ENCODE measurements around the gene AIG1. TPM values are rescaled to one million over a fixed set of nuclear protein-coding genes. Genes with fewer than 3 reads are reported as not detected.

The AIG1 gene
- total and polyA plus RNA-seq, 2 of the 13 experiments (the other 11 are each of a cell fraction or from before 2014, with no cell fraction given), result 115 to 197 TPM

DNA sequence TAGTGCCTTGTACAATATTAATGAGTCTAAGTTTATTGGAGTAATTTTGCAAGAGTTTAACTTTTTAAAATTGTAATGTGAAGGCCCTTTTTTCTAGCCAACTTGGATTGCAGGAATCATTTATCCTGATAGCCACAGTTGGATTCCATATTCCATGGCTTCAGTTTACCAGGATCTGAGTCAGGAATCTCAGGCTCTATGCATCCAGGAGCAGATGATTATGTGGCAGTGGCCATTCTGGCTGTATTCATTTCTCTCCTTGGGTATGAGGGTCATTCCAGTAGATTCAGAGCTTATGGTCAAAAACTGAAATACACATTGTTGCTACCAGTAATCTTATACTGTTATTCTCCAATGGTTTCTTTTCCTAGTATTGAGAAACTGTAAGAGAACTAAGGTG lies 2.9 kb downstream of the AIG1 start:
- H3K9ac ChIP-seq (ENCODE audit: insufficient read depth, low read depth, low read length), result no peak overlapping the region
- in situ Hi-C loops (cut with HindIII; ENCODE audit: extremely low pct_ligation_motif_present, low pct_unique_long_range_greater_than_20kb), result loop anchor here (5.0 kb wide), 1 partner anchor 116 kb away; the partner anchor contains the start of gene HIVEP2
- H3K4me1 ChIP-seq (ENCODE audit: insufficient read depth, low read length), result peaks cover 68% of the 10 kb centered on the region
- ChIA-PET POLR2A (no interaction called here), CTCF (ENCODE audit: low intra/inter-chr PET ratio, low total read pairs) (no interaction called here)
- no peak for DNase-seq (ENCODE audit: low spot score)
- no peak for ATAC-seq
- FAIRE-seq, result no peak
- no peaks in the 10 kb centered on the region for H3K36me3 ChIP-seq (replicated peaks in 1 of 2; ENCODE audit: control insufficient read depth in 1 of 2, insufficient read depth in 2 of 2, low read length in 2 of 2)
- TF ChIP-seq HNF4G (IDR thresholded peaks at IDR 0.05; ENCODE audit: borderline replicate concordance, low read depth, low read length) (no peak), HNF4G (CRISPR knock-in tag; IDR thresholded peaks at IDR 0.05; ENCODE audit: borderline replicate concordance, low read depth) (no peak), ZNF331 (CRISPR knock-in tag; IDR thresholded peaks at IDR 0.05) (no peak)
- TF ChIP-seq, protein P1, sequence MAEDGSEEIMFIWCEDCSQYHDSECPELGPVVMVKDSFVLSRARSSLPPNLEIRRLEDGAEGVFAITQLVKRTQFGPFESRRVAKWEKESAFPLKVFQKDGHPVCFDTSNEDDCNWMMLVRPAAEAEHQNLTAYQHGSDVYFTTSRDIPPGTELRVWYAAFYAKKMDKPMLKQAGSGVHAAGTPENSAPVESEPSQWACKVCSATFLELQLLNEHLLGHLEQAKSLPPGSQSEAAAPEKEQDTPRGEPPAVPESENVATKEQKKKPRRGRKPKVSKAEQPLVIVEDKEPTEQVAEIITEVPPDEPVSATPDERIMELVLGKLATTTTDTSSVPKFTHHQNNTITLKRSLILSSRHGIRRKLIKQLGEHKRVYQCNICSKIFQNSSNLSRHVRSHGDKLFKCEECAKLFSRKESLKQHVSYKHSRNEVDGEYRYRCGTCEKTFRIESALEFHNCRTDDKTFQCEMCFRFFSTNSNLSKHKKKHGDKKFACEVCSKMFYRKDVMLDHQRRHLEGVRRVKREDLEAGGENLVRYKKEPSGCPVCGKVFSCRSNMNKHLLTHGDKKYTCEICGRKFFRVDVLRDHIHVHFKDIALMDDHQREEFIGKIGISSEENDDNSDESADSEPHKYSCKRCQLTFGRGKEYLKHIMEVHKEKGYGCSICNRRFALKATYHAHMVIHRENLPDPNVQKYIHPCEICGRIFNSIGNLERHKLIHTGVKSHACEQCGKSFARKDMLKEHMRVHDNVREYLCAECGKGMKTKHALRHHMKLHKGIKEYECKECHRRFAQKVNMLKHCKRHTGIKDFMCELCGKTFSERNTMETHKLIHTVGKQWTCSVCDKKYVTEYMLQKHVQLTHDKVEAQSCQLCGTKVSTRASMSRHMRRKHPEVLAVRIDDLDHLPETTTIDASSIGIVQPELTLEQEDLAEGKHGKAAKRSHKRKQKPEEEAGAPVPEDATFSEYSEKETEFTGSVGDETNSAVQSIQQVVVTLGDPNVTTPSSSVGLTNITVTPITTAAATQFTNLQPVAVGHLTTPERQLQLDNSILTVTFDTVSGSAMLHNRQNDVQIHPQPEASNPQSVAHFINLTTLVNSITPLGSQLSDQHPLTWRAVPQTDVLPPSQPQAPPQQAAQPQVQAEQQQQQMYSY (CRISPR knock-in tag; IDR thresholded peaks at IDR 0.05), result peak; percentile 53; the same call in 1 of the 2 replicates
- no peaks in the 10 kb centered on the region; a peak in 1 of 5 replicates for H3K27me3 ChIP-seq (ENCODE audit: control insufficient read depth in 1 of 2, insufficient read depth in 2 of 2, low read length in 2 of 2)
- no peak overlapping the region for H3K4me3 ChIP-seq (replicated peaks in 1 of 3; ENCODE audit: insufficient read depth in 1 of 3, low read depth in 2 of 3, low read length in 3 of 3)
- H3K9me3 ChIP-seq (ENCODE audit: low read length), result peaks cover 12% of the 10 kb centered on the region; the same call in 1 of the 2 replicates
- H2AFZ ChIP-seq (ENCODE audit: low read length), result no peak overlapping the region
- H3K79me2 ChIP-seq (ENCODE audit: insufficient read depth, low read length), result peaks cover 43% of the 10 kb centered on the region
- intact Hi-C loops (cut with micrococcal nuclease; ENCODE audit: unreplicated experiment), result loop anchor here (5.0 kb wide), 4 partner anchors 136 to 364 kb away; no protein-coding TSS in a partner anchor
- no TSS peak for BruUV-seq (replicated peaks)
- H3K4me2 ChIP-seq (ENCODE audit: low read depth, low read length), result no peak overlapping the region; the same call in 1 of the 2 replicates
- peak overlapping the region; percentile 98 for H3K27ac ChIP-seq (ENCODE audit: extremely low read length, insufficient read depth, low read length)
- no peaks in the 10 kb centered on the region for H4K20me1 ChIP-seq (ENCODE audit: insufficient read depth, low read length)

Measured in HepG2 (cell line).